HG03442 (cell line): ENCODE data around the gene NME8.

Experiments
- ATAC-seq: cut with Tn5 transposase; IDR thresholded peaks from one replicate; pipeline ENCODE4 v1.9.1; 2021; ENCODE audit warnings: mild to moderate bottlenecking, moderate library complexity; ENCODE audit not compliant: unreplicated experiment

The NME8 gene

GRCh38 chr7:37930226-37930948, 82.0 kb downstream of the NME8 start:
- ATAC-seq, result no peak

- ATAC-seq, result no peak
Measured at GRCh38 chr7:37932543-37932942, 84.1 kb downstream of the NME8 start.

GRCh38 chr7:37933018-37933566, 84.7 kb downstream of the NME8 start:
- no peak for ATAC-seq

DNA sequence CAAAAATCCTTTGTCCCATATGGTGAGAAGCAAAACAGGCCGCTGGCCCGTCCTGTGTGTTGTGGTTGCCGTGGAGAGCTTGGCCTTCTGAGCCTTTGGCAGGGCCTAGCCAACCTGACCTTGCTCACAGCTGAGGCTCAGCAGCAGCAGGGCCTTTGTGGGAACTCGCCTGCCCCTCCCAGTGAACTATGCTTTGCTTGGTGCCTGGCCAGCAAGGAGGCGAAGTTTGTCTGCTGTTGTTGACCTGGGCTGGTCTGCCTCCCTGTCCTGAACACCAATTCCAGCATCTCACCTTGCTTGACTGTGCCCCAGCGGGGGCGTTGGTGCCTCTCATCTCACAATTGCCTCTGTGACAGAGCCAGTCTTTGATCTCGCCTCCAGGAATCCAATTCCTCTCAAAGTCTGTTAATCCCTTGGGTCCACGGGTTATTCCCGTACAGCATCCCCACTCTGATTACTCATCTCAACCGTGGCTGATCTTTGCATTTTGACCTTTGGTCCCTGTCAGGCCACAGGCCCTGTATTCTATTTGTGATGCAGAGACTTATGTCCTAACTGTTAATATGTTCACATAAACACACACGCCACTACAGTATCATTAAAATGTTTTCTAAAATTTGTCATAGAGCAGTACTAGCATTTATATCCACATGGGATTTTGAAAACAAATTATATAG, 94.7 kb downstream of the NME8 start:
- no peak for ATAC-seq

DNA sequence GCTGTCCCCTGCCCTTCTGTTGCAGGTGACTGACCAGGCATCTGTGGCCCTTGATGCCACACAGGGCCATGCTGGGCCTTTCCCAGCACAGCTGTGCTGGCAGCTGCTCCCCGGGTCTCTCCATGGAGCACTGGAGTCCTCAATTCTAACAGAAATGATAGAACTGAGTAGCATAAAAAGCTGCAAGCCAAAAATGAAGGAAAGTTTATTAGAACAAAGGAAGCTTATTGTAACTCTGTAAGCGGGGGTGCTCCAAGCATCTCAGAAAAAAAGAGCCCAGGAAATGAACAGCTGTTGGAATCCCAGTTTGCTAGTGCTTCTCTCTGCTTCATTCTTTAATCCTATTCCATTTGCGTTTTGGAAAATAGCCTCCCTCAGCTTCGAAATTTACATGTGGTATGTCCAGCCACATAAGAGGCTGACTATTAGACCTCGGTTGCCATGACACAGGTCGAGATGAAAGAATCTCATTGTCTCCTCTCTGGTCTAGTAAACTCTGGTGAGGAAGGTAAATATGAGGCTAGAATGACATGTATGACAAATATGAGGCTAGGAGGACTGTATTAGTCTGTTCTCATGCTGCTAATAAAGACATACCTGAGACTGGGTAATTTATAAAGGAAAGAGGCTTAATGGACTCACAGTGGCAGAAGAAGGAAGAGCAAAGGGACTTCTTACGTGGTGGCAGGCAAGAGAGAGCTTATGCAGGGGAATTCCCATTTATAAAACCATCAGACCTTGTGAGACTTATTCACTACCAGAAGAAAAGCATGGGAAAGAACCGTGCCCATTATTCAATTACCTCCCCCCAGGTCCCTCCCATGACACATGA, 95.7 kb downstream of the NME8 start:
- ATAC-seq, result peak; percentile 47

DNA sequence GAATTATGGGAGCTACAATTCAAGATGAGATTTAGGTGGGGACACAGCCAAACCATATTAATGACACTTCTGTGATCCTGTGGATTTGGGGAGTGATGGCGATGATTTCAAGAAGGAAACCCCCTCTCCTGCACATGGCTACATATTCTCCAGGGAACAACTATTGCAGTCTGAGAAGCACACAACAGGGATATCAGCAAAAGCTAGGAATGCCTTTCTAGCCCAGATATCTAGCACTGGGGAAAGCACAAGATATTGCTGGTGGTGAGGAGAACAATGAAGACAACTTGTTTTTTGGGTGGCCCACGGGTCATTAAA, 96.3 kb downstream of the NME8 start:
- ATAC-seq, result no peak

DNA sequence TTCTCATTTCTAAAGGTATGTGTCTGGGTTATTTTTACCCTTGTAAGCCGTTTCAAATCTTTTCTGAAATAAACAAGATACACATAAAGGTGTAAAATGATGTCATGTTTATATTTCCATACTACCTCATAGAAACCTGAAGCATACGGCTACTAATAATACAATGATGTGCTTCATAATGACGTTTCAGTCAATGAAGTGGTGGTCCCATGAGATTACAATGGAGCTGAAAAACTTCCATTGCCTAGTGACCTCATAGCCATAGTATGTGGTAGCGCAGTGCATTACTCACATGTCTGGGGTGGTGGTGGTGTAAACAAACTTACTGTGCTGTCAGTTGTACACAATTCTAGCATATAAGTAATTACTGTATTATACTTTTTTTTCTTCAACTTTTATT, 96.9 kb downstream of the NME8 start:
- ATAC-seq, result no peak

GRCh38 chr7:37947138-37947940, 98.9 kb downstream of the NME8 start:
- no peak for ATAC-seq

- no peak for ATAC-seq
Measured at GRCh38 chr7:37947941-37948210, 99.5 kb downstream of the NME8 start.
